ENCODE measurements around the gene PRDX5.

Gene PRDX5

DNA sequence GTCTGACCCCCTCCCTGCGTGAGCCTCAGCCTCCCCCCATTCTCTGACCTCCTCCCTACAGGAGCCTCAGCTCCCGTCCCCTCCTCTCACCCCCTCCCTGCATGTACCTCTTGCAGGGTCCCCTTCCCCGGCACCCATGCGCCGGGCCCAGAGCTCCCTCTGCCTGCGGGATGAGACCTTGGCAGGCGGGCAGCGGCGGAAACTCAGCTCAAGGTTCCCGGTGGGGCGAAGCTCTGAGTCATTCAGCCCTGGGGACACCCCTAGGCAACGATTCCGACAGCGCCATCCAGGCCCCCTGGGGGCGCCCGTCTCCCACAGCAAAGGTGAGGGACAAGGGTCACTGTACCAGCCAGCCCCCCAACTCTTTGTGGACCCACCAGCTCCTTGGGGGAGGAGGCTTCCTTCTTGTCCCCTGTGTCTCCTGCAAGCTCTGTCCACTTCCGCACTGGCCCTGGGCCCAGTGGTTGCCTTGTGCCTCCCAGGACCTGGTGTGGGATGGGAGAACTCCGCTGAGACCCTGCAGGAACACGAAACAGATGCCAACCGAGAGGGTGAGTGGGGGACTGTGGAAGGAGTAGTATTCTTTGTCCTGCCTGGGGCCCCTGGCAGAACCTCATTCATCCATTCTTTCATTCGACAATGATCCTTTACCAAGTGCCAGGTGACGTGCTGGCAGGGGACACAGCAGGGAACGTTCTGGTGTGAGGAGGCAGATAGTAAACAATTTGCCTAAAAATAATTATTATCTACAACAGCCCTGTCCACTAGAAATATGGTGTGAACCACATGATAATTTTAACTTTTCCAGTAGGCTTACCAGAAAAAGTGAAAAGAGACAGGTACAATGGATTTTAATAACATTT lies 37.4 kb downstream of the PRDX5 start (continued):
- TF ChIP-seq, protein P1, sequence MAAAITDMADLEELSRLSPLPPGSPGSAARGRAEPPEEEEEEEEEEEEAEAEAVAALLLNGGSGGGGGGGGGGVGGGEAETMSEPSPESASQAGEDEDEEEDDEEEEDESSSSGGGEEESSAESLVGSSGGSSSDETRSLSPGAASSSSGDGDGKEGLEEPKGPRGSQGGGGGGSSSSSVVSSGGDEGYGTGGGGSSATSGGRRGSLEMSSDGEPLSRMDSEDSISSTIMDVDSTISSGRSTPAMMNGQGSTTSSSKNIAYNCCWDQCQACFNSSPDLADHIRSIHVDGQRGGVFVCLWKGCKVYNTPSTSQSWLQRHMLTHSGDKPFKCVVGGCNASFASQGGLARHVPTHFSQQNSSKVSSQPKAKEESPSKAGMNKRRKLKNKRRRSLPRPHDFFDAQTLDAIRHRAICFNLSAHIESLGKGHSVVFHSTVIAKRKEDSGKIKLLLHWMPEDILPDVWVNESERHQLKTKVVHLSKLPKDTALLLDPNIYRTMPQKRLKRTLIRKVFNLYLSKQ (tag by site-specific recombination; IDR thresholded peaks at IDR 0.05; ENCODE audit: borderline replicate concordance): no peak
- TF ChIP-seq, protein P2, sequence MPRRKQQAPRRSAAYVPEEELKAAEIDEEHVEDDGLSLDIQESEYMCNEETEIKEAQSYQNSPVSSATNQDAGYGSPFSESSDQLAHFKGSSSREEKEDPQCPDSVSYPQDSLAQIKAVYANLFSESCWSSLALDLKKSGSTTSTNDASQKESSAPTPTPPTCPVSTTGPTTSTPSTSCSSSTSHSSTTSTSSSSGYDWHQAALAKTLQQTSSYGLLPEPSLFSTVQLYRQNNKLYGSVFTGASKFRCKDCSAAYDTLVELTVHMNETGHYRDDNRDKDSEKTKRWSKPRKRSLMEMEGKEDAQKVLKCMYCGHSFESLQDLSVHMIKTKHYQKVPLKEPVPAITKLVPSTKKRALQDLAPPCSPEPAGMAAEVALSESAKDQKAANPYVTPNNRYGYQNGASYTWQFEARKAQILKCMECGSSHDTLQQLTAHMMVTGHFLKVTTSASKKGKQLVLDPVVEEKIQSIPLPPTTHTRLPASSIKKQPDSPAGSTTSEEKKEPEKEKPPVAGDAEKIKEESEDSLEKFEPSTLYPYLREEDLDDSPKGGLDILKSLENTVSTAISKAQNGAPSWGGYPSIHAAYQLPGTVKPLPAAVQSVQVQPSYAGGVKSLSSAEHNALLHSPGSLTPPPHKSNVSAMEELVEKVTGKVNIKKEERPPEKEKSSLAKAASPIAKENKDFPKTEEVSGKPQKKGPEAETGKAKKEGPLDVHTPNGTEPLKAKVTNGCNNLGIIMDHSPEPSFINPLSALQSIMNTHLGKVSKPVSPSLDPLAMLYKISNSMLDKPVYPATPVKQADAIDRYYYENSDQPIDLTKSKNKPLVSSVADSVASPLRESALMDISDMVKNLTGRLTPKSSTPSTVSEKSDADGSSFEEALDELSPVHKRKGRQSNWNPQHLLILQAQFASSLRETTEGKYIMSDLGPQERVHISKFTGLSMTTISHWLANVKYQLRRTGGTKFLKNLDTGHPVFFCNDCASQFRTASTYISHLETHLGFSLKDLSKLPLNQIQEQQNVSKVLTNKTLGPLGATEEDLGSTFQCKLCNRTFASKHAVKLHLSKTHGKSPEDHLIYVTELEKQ (tag by site-specific recombination; IDR thresholded peaks at IDR 0.05; ENCODE audit: borderline replicate concordance): 0 out of 2 replicates have a peak, but pooled peaks have one; percentile 18
- no peak for TF ChIP-seq ZNF155 (tag by site-specific recombination; IDR thresholded peaks at IDR 0.05)
- no peak for TF ChIP-seq KLF16 (tag by site-specific recombination; IDR thresholded peaks at IDR 0.05)
- TF ChIP-seq ZXDB (tag by site-specific recombination; IDR thresholded peaks at IDR 0.05): 0 out of 2 replicates have a peak, but pooled peaks have one; percentile 20
- TF ChIP-seq, protein P3, sequence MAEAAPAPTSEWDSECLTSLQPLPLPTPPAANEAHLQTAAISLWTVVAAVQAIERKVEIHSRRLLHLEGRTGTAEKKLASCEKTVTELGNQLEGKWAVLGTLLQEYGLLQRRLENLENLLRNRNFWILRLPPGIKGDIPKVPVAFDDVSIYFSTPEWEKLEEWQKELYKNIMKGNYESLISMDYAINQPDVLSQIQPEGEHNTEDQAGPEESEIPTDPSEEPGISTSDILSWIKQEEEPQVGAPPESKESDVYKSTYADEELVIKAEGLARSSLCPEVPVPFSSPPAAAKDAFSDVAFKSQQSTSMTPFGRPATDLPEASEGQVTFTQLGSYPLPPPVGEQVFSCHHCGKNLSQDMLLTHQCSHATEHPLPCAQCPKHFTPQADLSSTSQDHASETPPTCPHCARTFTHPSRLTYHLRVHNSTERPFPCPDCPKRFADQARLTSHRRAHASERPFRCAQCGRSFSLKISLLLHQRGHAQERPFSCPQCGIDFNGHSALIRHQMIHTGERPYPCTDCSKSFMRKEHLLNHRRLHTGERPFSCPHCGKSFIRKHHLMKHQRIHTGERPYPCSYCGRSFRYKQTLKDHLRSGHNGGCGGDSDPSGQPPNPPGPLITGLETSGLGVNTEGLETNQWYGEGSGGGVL (tag by site-specific recombination; IDR thresholded peaks at IDR 0.05): peak; percentile 85
- TF ChIP-seq, protein P4, sequence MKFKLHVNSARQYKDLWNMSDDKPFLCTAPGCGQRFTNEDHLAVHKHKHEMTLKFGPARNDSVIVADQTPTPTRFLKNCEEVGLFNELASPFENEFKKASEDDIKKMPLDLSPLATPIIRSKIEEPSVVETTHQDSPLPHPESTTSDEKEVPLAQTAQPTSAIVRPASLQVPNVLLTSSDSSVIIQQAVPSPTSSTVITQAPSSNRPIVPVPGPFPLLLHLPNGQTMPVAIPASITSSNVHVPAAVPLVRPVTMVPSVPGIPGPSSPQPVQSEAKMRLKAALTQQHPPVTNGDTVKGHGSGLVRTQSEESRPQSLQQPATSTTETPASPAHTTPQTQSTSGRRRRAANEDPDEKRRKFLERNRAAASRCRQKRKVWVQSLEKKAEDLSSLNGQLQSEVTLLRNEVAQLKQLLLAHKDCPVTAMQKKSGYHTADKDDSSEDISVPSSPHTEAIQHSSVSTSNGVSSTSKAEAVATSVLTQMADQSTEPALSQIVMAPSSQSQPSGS (tag by site-specific recombination; IDR thresholded peaks at IDR 0.05; ENCODE audit: low read depth): no peak
- TF ChIP-seq KLF10 (tag by site-specific recombination; IDR thresholded peaks at IDR 0.05): no peak
- TF ChIP-seq, protein P5, sequence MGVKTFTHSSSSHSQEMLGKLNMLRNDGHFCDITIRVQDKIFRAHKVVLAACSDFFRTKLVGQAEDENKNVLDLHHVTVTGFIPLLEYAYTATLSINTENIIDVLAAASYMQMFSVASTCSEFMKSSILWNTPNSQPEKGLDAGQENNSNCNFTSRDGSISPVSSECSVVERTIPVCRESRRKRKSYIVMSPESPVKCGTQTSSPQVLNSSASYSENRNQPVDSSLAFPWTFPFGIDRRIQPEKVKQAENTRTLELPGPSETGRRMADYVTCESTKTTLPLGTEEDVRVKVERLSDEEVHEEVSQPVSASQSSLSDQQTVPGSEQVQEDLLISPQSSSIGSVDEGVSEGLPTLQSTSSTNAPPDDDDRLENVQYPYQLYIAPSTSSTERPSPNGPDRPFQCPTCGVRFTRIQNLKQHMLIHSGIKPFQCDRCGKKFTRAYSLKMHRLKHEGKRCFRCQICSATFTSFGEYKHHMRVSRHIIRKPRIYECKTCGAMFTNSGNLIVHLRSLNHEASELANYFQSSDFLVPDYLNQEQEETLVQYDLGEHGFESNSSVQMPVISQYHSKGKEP (tag by site-specific recombination; IDR thresholded peaks at IDR 0.05): 0 out of 2 replicates have a peak, but pooled peaks have one; percentile 35
- TF ChIP-seq ZNF837 (tag by site-specific recombination; IDR thresholded peaks at IDR 0.05): no peak
- TF ChIP-seq ZNF169 (tag by site-specific recombination; IDR thresholded peaks at IDR 0.05): no peak
- TF ChIP-seq MZF1 (tag by site-specific recombination; IDR thresholded peaks at IDR 0.05; ENCODE audit: borderline replicate concordance): no peak
- no peak for TF ChIP-seq ZFP41 (tag by site-specific recombination; IDR thresholded peaks at IDR 0.05; ENCODE audit: borderline replicate concordance)
- no peak for TF ChIP-seq ZSCAN16 (tag by site-specific recombination; IDR thresholded peaks at IDR 0.05)
- TF ChIP-seq GLIS2 (tag by site-specific recombination; IDR thresholded peaks at IDR 0.05): peak; percentile 94
- no peak for TF ChIP-seq ZNF302 (tag by site-specific recombination; IDR thresholded peaks at IDR 0.05; ENCODE audit: low read depth)
- TF ChIP-seq, protein P6, sequence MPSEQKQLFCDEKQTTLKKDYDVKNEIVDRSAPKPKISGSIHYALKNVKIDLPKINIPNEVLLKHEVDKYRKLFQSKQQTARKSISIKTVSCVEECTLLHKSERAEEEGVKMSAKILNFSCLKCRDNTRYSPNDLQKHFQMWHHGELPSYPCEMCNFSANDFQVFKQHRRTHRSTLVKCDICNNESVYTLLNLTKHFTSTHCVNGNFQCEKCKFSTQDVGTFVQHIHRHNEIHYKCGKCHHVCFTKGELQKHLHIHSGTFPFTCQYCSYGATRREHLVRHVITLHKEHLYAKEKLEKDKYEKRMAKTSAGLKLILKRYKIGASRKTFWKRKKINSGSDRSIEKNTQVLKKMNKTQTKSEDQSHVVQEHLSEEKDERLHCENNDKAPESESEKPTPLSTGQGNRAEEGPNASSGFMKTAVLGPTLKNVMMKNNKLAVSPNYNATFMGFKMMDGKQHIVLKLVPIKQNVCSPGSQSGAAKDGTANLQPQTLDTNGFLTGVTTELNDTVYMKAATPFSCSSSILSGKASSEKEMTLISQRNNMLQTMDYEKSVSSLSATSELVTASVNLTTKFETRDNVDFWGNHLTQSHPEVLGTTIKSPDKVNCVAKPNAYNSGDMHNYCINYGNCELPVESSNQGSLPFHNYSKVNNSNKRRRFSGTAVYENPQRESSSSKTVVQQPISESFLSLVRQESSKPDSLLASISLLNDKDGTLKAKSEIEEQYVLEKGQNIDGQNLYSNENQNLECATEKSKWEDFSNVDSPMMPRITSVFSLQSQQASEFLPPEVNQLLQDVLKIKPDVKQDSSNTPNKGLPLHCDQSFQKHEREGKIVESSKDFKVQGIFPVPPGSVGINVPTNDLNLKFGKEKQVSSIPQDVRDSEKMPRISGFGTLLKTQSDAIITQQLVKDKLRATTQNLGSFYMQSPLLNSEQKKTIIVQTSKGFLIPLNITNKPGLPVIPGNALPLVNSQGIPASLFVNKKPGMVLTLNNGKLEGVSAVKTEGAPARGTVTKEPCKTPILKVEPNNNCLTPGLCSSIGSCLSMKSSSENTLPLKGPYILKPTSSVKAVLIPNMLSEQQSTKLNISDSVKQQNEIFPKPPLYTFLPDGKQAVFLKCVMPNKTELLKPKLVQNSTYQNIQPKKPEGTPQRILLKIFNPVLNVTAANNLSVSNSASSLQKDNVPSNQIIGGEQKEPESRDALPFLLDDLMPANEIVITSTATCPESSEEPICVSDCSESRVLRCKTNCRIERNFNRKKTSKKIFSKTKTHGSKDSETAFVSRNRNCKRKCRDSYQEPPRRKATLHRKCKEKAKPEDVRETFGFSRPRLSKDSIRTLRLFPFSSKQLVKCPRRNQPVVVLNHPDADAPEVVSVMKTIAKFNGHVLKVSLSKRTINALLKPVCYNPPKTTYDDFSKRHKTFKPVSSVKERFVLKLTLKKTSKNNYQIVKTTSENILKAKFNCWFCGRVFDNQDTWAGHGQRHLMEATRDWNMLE (tag by site-specific recombination; conservative IDR thresholded peaks at IDR 0.05; ENCODE audit: low read depth): no peak
- no peak for TF ChIP-seq ZNF677 (tag by site-specific recombination; IDR thresholded peaks at IDR 0.05)
- no peak for TF ChIP-seq ZNF266 (tag by site-specific recombination; IDR thresholded peaks at IDR 0.05; ENCODE audit: low read depth)
- TF ChIP-seq ZNF433 (tag by site-specific recombination; IDR thresholded peaks at IDR 0.05; ENCODE audit: low read depth): no peak

Data from HEK293 (cell line).